ENCODE data around the gene RADIL.

RADIL gene

DNA sequence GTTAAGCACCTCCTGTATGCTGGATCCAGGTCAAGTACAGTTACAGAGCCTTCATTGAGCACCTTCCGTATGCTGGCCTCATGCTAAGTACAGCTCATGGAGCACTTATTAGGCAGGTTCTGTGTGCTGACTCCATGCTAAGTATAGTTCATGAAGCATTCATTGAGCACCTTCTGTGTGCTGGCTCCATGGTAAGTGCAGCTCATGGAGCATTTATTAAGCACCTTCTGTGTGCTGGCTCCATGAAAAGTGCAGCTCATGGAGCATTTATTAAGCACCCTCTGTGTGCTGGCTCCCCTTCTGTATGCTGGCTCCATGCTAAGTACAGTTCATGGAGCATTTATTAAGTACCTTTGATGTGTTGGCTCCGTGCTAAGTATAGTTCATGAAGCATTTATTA is 44.9 kb upstream of the RADIL start:
- no peak for TF ChIP-seq EZH2phosphoT487 (IDR thresholded peaks at IDR 0.05; ENCODE audit: borderline replicate concordance, low read length)
- TF ChIP-seq, protein P1, sequence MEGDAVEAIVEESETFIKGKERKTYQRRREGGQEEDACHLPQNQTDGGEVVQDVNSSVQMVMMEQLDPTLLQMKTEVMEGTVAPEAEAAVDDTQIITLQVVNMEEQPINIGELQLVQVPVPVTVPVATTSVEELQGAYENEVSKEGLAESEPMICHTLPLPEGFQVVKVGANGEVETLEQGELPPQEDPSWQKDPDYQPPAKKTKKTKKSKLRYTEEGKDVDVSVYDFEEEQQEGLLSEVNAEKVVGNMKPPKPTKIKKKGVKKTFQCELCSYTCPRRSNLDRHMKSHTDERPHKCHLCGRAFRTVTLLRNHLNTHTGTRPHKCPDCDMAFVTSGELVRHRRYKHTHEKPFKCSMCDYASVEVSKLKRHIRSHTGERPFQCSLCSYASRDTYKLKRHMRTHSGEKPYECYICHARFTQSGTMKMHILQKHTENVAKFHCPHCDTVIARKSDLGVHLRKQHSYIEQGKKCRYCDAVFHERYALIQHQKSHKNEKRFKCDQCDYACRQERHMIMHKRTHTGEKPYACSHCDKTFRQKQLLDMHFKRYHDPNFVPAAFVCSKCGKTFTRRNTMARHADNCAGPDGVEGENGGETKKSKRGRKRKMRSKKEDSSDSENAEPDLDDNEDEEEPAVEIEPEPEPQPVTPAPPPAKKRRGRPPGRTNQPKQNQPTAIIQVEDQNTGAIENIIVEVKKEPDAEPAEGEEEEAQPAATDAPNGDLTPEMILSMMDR (IDR thresholded peaks at IDR 0.05; ENCODE audit: low read depth, low read length, poor library complexity, severe bottlenecking), result no peak
- Histone ChIP-seq H3F3A (ENCODE audit: control insufficient read depth, insufficient read depth) (no peaks in the 10 kb centered on the region), H3K4me2 (ENCODE audit: low read length) (no peak overlapping the region), H3K4me1 (ENCODE audit: control insufficient read depth, low read length) (no peaks in the 10 kb centered on the region), H3K36me3 (ENCODE audit: control insufficient read depth, low read length) (no peaks in the 10 kb centered on the region), H3K79me2 (ENCODE audit: control insufficient read depth, low read length) (no peaks in the 10 kb centered on the region), H3K9me2 (replicated peaks; ENCODE audit: control insufficient read depth, low read length) (no peaks in the 10 kb centered on the region), H3K27me3 (ENCODE audit: control insufficient read depth, low read length) (no peaks in the 10 kb centered on the region), H3K27ac (ENCODE audit: low read depth, low read length) (no peak overlapping the region), H3K4me3 (ENCODE audit: low read length) (no peak overlapping the region), H3K9me3 (ENCODE audit: control insufficient read depth, insufficient read depth, low read length) (no peaks in the 10 kb centered on the region), H4K20me1 (ENCODE audit: control insufficient read depth, insufficient read depth, low read depth, low read length) (no peaks in the 10 kb centered on the region)

DNA sequence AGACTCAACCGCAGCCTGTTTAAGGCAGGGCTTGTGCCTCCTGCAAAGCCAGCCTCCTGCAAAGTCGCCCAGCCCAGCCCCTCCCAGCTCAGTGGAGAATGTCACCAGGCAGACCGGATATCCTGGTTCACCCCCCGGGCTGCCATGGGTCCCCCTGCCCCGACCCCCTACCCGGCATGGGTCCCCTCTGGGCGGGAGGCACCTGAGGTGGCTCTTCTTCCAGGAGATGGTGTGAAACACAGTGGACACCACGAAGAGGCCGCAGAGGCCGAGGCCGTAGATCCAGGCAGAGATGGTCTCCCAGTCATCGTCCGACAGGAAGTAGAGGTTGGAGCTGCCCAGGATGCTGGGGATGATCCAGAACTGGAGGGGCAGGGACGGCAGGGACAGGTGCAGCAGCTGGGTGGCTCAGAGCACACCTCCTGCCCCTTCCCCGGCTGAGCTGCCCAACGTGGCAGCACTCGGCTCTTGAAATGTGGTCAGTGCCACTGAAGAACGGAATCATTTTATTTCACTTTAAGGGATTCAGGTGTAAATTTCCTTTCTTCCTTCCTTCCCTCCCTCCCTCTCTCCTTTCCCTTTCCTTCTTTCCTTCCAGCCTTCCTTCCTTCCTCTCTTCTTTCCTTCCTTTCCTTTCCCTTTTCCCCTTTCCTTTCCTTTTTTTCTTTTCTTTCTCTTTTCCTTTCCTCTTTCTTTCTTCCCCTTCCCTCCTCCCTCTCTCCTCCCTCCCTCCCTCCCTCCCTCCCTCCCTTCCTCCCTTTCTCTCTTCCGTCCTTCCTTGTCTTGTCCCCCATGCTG is 36.7 kb upstream of the RADIL start:
- H3K27ac ChIP-seq (ENCODE audit: low read depth, low read length), result no peak overlapping the region
- no peaks in the 10 kb centered on the region for H3K27me3 ChIP-seq (ENCODE audit: control insufficient read depth, low read length)
- TF ChIP-seq, protein P1 (IDR thresholded peaks at IDR 0.05; ENCODE audit: low read depth, low read length, poor library complexity, severe bottlenecking), result no peak
- TF ChIP-seq EZH2phosphoT487 (IDR thresholded peaks at IDR 0.05; ENCODE audit: borderline replicate concordance, low read length), result no peak
- H3K9me3 ChIP-seq (ENCODE audit: control insufficient read depth, insufficient read depth, low read length), result no peaks in the 10 kb centered on the region
- no peaks in the 10 kb centered on the region for H4K20me1 ChIP-seq (ENCODE audit: control insufficient read depth, insufficient read depth, low read depth, low read length)
- no peaks in the 10 kb centered on the region for H3F3A ChIP-seq (ENCODE audit: control insufficient read depth, insufficient read depth)
- H3K4me2 ChIP-seq (ENCODE audit: low read length), result no peak overlapping the region
- H3K9me2 ChIP-seq (replicated peaks; ENCODE audit: control insufficient read depth, low read length), result no peaks in the 10 kb centered on the region
- H3K4me1 ChIP-seq (ENCODE audit: control insufficient read depth, low read length), result no peaks in the 10 kb centered on the region
- H3K36me3 ChIP-seq (ENCODE audit: control insufficient read depth, low read length), result no peaks in the 10 kb centered on the region
- no peaks in the 10 kb centered on the region for H3K79me2 ChIP-seq (ENCODE audit: control insufficient read depth, low read length)
- no peak overlapping the region for H3K4me3 ChIP-seq (ENCODE audit: low read length)

DNA sequence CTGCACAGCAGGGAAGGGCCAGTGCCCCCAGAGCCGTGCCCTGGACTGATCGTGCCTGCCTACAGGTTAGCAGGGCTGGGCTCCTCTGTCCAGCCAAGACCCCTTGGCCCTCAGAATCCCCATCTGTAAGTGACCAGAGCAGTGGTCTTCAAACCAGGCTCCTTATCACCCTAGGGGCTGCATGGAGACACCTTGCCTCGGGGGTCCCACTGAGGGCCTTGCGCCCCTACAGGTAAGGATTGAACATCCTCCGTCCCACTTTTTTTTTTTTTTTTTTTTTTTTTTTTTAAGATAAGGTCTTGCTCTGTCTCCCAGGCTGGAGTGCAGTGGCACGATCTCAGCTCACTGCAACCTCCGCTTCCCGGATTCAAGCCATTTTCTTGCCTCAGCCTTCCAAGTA is 32.6 kb upstream of the RADIL start:
- no peaks in the 10 kb centered on the region for H4K20me1 ChIP-seq (ENCODE audit: control insufficient read depth, insufficient read depth, low read depth, low read length)

More for the DNA sequence above, 32.6 kb upstream of the RADIL start:
- Histone ChIP-seq H3K4me2 (ENCODE audit: low read length) (no peak overlapping the region), H3K9me3 (ENCODE audit: control insufficient read depth, insufficient read depth, low read length) (no peaks in the 10 kb centered on the region), H3K4me1 (ENCODE audit: control insufficient read depth, low read length) (no peaks in the 10 kb centered on the region), H3K36me3 (ENCODE audit: control insufficient read depth, low read length) (no peaks in the 10 kb centered on the region), H3K79me2 (ENCODE audit: control insufficient read depth, low read length) (no peaks in the 10 kb centered on the region), H3K27me3 (ENCODE audit: control insufficient read depth, low read length) (no peaks in the 10 kb centered on the region), H3K27ac (ENCODE audit: low read depth, low read length) (no peak overlapping the region), H3F3A (ENCODE audit: control insufficient read depth, insufficient read depth) (no peaks in the 10 kb centered on the region), H3K4me3 (ENCODE audit: low read length) (no peak overlapping the region), H3K9me2 (replicated peaks; ENCODE audit: control insufficient read depth, low read length) (no peaks in the 10 kb centered on the region)
- no peak for TF ChIP-seq EZH2phosphoT487 (IDR thresholded peaks at IDR 0.05; ENCODE audit: borderline replicate concordance, low read length)
- TF ChIP-seq, protein P1 (IDR thresholded peaks at IDR 0.05; ENCODE audit: low read depth, low read length, poor library complexity, severe bottlenecking), result no peak
